PC-3 (cell line): ENCODE data around the gene PLXNA1. TPM values are rescaled to one million over a fixed set of nuclear protein-coding genes. Genes with fewer than 3 reads are reported as not detected.

Source experiments
- ATAC-seq: fragments of 200-7000 bp; cut with Tn5 transposase; 2 replicates; pipeline ENCODE4 v1.9.1; 2020; ENCODE audit warnings: mild to moderate bottlenecking, moderate library complexity
- BruUV-seq: library from RNA; stranded (reverse); fragments of 400-500 nt; replicated peaks from 2 replicates; lab custom pipeline; 2021; lab: Mats Ljungman, UMichigan
- CTCF ChIA-PET: fragments of 300-600 bp; sonication (Branson Sonifier 250); formaldehyde crosslinking; loops from one replicate; lab custom pipeline; 2022; ENCODE audit warnings: antibody characterized with exemption; lab: Charles Lee
- POLR2A ChIA-PET: fragments of 300-600 bp; sonication (Branson Sonifier 250); formaldehyde crosslinking; loops from one replicate; lab custom pipeline; 2022; ENCODE audit warnings: antibody characterized with exemption; ENCODE audit not compliant: unreplicated experiment; lab: Charles Lee
- DNase-seq: peaks from one replicate; pipeline ENCODE4 v3.0.0-alpha.2; 2015
- H2AFZ ChIP-seq: fragments of 300-600 bp; sonication (generic); 2 replicates; pipeline ENCODE4 v1.6.0; 2016; ENCODE audit warnings: antibody characterized with exemption, low read length
- H3F3A ChIP-seq: fragments of 300-600 bp; sonication (generic); one replicate; pipeline ENCODE4 v1.6.0; 2017; ENCODE audit warnings: antibody characterized with exemption, low read length, control low read depth, mild to moderate bottlenecking; ENCODE audit not compliant: unreplicated experiment
- H3K27ac ChIP-seq: fragments of 300-600 bp; sonication (generic); 2 replicates; pipeline ENCODE4 v1.5.1; 2016; ENCODE audit warnings: mild to moderate bottlenecking, low read length
- H3K27me3 ChIP-seq: fragments of 300-600 bp; sonication (generic); 2 replicates; pipeline ENCODE4 v1.6.1; 2016; ENCODE audit warnings: low read length, mixed read lengths
- H3K36me3 ChIP-seq: fragments of 300-600 bp; sonication (generic); 2 replicates; pipeline ENCODE4 v1.6.1; 2016; ENCODE audit warnings: low read depth, mixed run types, low read length, mixed read lengths
- H3K4me1 ChIP-seq: fragments of 300-600 bp; sonication (generic); 2 replicates; pipeline ENCODE4 v1.5.1; 2016; ENCODE audit warnings: low read length; ENCODE audit not compliant: insufficient read depth
- H3K4me2 ChIP-seq: fragments of 300-600 bp; sonication (generic); 2 replicates; pipeline ENCODE4 v1.6.0; 2016; ENCODE audit warnings: low read length
- H3K4me3 ChIP-seq: fragments of 300-600 bp; sonication (generic); 2 replicates; pipeline ENCODE4 v1.5.1; 2016; ENCODE audit warnings: mild to moderate bottlenecking, low read length, mixed read lengths
- H3K79me2 ChIP-seq: fragments of 300-600 bp; sonication (generic); 2 replicates; pipeline ENCODE4 v1.6.1; 2017; ENCODE audit warnings: low read length, mixed read lengths
- H3K9ac ChIP-seq: fragments of 300-600 bp; sonication (generic); 2 replicates; pipeline ENCODE4 v1.6.0; 2016; ENCODE audit warnings: mild to moderate bottlenecking, low read length
- H3K9me2 ChIP-seq: fragments of 300-600 bp; sonication (generic); replicated peaks from 2 replicates; pipeline ENCODE4 v1.6.1; 2016; ENCODE audit warnings: mixed run types, low read length, mixed read lengths
- H3K9me3 ChIP-seq: fragments of 300-600 bp; sonication (generic); 2 replicates; pipeline ENCODE4 v1.6.1; 2016; ENCODE audit warnings: low read length, mixed read lengths
- H4K20me1 ChIP-seq: fragments of 300-600 bp; sonication (generic); 2 replicates; pipeline ENCODE4 v1.6.1; 2016; ENCODE audit warnings: low read length, mixed read lengths
- CTCF ChIP-seq: fragments of 300-600 bp; sonication (generic); conservative IDR thresholded peaks from 2 replicates; pipeline ENCODE4 v1.5.1; 2017; ENCODE audit warnings: antibody characterized with exemption, low read depth, mild to moderate bottlenecking, low read length
- EZH2 ChIP-seq: fragments of 300-600 bp; sonication (generic); IDR thresholded peaks from one replicate; pipeline ENCODE4 v1.6.1; 2017; ENCODE audit warnings: antibody characterized with exemption, mild to moderate bottlenecking, low read length; ENCODE audit not compliant: unreplicated experiment
- EZH2phosphoT487 ChIP-seq: fragments of 300-600 bp; sonication (generic); IDR thresholded peaks from 2 replicates; pipeline ENCODE4 v1.6.1; 2018; ENCODE audit warnings: mild to moderate bottlenecking, antibody characterized with exemption, low read length, borderline replicate concordance
- intact Hi-C: fragments of 100-400 bp; cut with micrococcal nuclease; formaldehyde crosslinking; loops from 2 replicates; pipeline ENCODE4 v1.9.0; 2023
- total RNA-seq: library from RNA; depleted of rRNA; stranded (reverse); fragments of >200 nt; gene quantifications from 2 replicates; pipeline ENCODE4 v1.2.3, GENCODE V29; 2014

PLXNA1 gene
- total RNA-seq, 1 experiment from 2014 or later = 30.0 TPM

DNA sequence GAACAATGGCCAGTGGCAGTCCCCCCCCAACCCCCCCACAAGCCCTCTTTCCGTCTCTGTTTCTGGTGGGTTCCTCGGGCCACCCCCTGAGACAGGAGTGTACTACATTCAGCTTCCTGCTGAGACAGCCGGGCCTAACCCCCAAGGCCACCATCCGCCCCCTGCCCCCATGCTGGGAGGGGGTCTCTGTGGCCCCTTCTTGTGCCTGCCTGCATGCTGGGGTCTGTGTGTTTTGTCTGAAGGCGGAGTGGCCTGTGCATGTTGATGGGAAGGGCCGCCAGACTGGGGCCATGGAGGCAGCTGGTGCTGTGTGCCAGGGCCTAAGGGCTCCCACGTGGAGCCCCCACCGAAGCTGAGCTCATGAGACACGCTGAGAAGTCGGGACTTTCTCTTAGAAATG, 26.6 kb downstream of the PLXNA1 start:
- H3K9me3 ChIP-seq = no peaks in the 10 kb centered on the region
- ATAC-seq = no peak
- DNase-seq = no peak
- no peaks in the 10 kb centered on the region; the same call in 1 of the 2 replicates for H3K36me3 ChIP-seq
- no peaks in the 10 kb centered on the region for H3F3A ChIP-seq
- peaks cover 20% of the 10 kb centered on the region for H3K4me1 ChIP-seq
- intact Hi-C loops = no loop called here
- no peak overlapping the region for H3K9ac ChIP-seq
- H3K9me2 ChIP-seq = no peaks in the 10 kb centered on the region
- H3K4me3 ChIP-seq = no peak overlapping the region
- no peak overlapping the region for H2AFZ ChIP-seq
- no peak overlapping the region for H3K4me2 ChIP-seq
- no peaks in the 10 kb centered on the region for H3K27me3 ChIP-seq
- TF ChIP-seq CTCF (no peak), EZH2 (no peak), EZH2phosphoT487 (no peak)
- no peak overlapping the region for H3K27ac ChIP-seq
- POLR2A ChIA-PET = no interaction called here
- H3K79me2 ChIP-seq = no peaks in the 10 kb centered on the region
- BruUV-seq = no TSS peak
- H4K20me1 ChIP-seq = no peaks in the 10 kb centered on the region
- CTCF ChIA-PET = no interaction called here

- H3K27ac ChIP-seq = no peak overlapping the region
- no peaks in the 10 kb centered on the region; the same call in 1 of the 2 replicates for H3K36me3 ChIP-seq
- BruUV-seq = no TSS peak
- H3K27me3 ChIP-seq = no peaks in the 10 kb centered on the region
- no peaks in the 10 kb centered on the region for H3F3A ChIP-seq
- H4K20me1 ChIP-seq = no peaks in the 10 kb centered on the region
- H3K9ac ChIP-seq = no peak overlapping the region
- ATAC-seq (no peak), DNase-seq (no peak)
- no peak overlapping the region for H2AFZ ChIP-seq
- H3K4me1 ChIP-seq = peaks cover 12% of the 10 kb centered on the region
- TF ChIP-seq EZH2phosphoT487 (no peak), EZH2 (no peak)
- ChIA-PET CTCF (no interaction called here), POLR2A (no interaction called here)
- H3K4me3 ChIP-seq = no peak overlapping the region
- H3K4me2 ChIP-seq = no peak overlapping the region
- H3K9me2 ChIP-seq = no peaks in the 10 kb centered on the region
- no peaks in the 10 kb centered on the region for H3K9me3 ChIP-seq
- H3K79me2 ChIP-seq = no peaks in the 10 kb centered on the region
- intact Hi-C loops = no loop called here
These were observed 28.5 kb downstream of the PLXNA1 start for GRCh38 chr3:127011270-127011992.

DNA sequence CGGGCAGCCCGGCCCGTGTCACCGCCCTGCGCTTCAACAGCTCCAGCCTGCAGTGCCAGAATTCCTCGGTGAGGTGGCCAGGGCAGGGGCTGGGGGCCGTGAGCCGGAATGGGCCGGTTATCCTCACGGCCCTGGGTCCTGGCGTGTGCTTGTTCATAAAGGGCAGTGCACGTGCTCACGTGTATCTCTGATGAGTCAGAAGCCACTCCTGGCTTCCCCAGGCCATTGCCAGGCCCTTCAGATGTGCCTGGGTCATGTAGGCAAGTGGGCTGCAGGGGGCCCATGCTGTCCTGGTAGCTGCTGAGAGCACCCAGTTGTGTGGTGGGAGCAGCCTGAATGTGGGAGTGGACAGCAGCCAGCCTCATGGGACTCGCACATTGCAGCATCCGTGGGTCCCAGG, 29.2 kb downstream of the PLXNA1 start:
- H3K79me2 ChIP-seq = no peaks in the 10 kb centered on the region
- H3K4me3 ChIP-seq = no peak overlapping the region
- no peak overlapping the region for H2AFZ ChIP-seq
- no peaks in the 10 kb centered on the region for H4K20me1 ChIP-seq
- H3K27me3 ChIP-seq = no peaks in the 10 kb centered on the region
- TF ChIP-seq CTCF (no peak), EZH2phosphoT487 (no peak), EZH2 (no peak)
- no peak for ATAC-seq
- no peaks in the 10 kb centered on the region for H3K9me3 ChIP-seq
- H3K4me2 ChIP-seq = no peak overlapping the region
- intact Hi-C loops = no loop called here
- no peaks in the 10 kb centered on the region for H3K9me2 ChIP-seq
- CTCF ChIA-PET = no interaction called here
- H3K4me1 ChIP-seq = peaks cover 6% of the 10 kb centered on the region; the same call in 1 of the 2 replicates
- H3K9ac ChIP-seq = no peak overlapping the region
- no TSS peak for BruUV-seq
- H3F3A ChIP-seq = no peaks in the 10 kb centered on the region
- POLR2A ChIA-PET = no interaction called here
- no peaks in the 10 kb centered on the region; the same call in 1 of the 2 replicates for H3K36me3 ChIP-seq
- DNase-seq = no peak
- H3K27ac ChIP-seq = no peak overlapping the region
